ENCODE data around the gene PKD1.

GRCh38 chr16:2170080-2170479 is 34.4 kb upstream of the PKD1 start:
- TF ChIP-seq EZH2phosphoT487 (IDR thresholded peaks at IDR 0.05; ENCODE audit: borderline replicate concordance, low read length) (no peak), CTCF (conservative IDR thresholded peaks at IDR 0.05; ENCODE audit: low read depth, low read length) (no peak)
